ENCODE results near the gene SP9. TPM values are rescaled to one million over a fixed set of nuclear protein-coding genes. Genes with fewer than 3 reads are reported as not detected.

The SP9 gene
- total and polyA plus RNA-seq, 9 of the 15 experiments (the other 6 are each of a cell fraction or from before 2014, with no cell fraction given), result 0.04 to 0.23 (median 0.11) TPM; not detected in 3

DNA sequence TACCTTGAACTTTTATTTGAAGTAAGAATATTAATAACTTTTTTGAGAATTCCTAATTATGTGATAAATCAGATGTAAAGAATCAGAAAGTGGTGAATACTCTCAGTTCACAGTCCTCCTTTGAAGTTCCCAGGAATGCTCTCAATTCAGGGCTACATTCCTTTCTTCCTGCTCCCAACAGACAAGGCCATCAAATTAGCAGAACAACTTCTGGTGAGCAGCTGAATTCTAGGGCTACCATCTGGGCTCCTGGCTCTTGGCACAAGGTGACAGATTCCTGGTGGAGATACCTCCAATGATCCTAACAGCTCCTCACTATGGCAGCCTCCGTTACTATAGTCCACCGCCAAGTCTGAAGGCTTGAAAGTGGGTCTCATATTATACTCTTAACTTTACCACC lies 48.6 kb upstream of the SP9 start (continued):
- TF ChIP-seq ZBTB26 (CRISPR knock-in tag; IDR thresholded peaks at IDR 0.05) (no peak), RUNX1 (IDR thresholded peaks at IDR 0.05; ENCODE audit: low read depth) (no peak), ZNF232 (CRISPR knock-in tag; IDR thresholded peaks at IDR 0.05) (no peak), SMC3 (conservative IDR thresholded peaks at IDR 0.05; ENCODE audit: insufficient read depth, low read depth, low read length) (no peak)

- Histone ChIP-seq H2AFZ (ENCODE audit: low read depth, low read length) (no peak overlapping the region), H3K27me3 (ENCODE audit: control insufficient read depth in 2 of 2, insufficient read depth in 2 of 2, low read length in 2 of 2) (peaks cover 4 to 10% of the 10 kb centered on the region in 2 experiments; a peak in 3 of 5 replicates), H3K9me1 (ENCODE audit: control insufficient read depth, insufficient read depth, low read length) (no peaks in the 10 kb centered on the region), H3K27ac (ENCODE audit: extremely low read depth, low read depth, low read length) (no peak overlapping the region), H3K4me1 (replicated peaks in 1 of 2; ENCODE audit: control insufficient read depth in 2 of 2, insufficient read depth in 2 of 2, low read length in 2 of 2) (no peaks in the 10 kb centered on the region), H3K9me3 (replicated peaks; ENCODE audit: control insufficient read depth, insufficient read depth, low read depth, low read length) (no peaks in the 10 kb centered on the region), H3K4me3 (no peak overlapping the region), H3K79me2 (ENCODE audit: control insufficient read depth, insufficient read depth, low read length) (no peaks in the 10 kb centered on the region), H3K4me2 (ENCODE audit: insufficient read depth, low read length) (no peak overlapping the region), H4K20me1 (replicated peaks; ENCODE audit: control insufficient read depth, insufficient read depth, low read length) (no peaks in the 10 kb centered on the region), H3K9ac (ENCODE audit: insufficient read depth in 1 of 2, low read depth in 2 of 2, low read length in 2 of 2) (no peak overlapping the region), H3K36me3 (ENCODE audit: control insufficient read depth, insufficient read depth, low read length) (no peaks in the 10 kb centered on the region)
- BruUV-seq (replicated peaks), result no TSS peak
- CTCF ChIA-PET (ENCODE audit: low intra/inter-chr PET ratio), result no interaction called here
- DNase-seq (ENCODE audit: extremely low read depth in 1 of 4, low spot score in 3 of 4) (no peak), FAIRE-seq (no peak), ATAC-seq (no peak)
- 12% methylated on average over 1 of the region's 1 CpG for WGBS (ENCODE audit: insufficient coverage, low coverage, missing lambda C conversion rate)
- in situ Hi-C loops (cut with MboI) (no loop called here), intact Hi-C loops (cut with micrococcal nuclease) (no loop called here)
- TF ChIP-seq ZEB2 (IDR thresholded peaks at IDR 0.05) (no peak), NFIC (IDR thresholded peaks at IDR 0.05) (peak; percentile 50), CBX3 (IDR thresholded peaks at IDR 0.05; ENCODE audit: borderline replicate concordance in 1 of 2, low read length in 2 of 2) (0 out of 3 replicates have a peak, but pooled peaks of 1 of the 2 experiments have one; percentile 31), NFRKB (IDR thresholded peaks at IDR 0.05; ENCODE audit: low read depth) (no peak), CREM (IDR thresholded peaks at IDR 0.05; ENCODE audit: low read depth) (no peak), RBM25 (IDR thresholded peaks at IDR 0.05; ENCODE audit: low read depth, low read length, severe bottlenecking) (peak; percentile 62)
- POLR2A ChIA-PET, result interaction anchor here (0.7 kb wide), 2 partner anchors 21 to 100 kb away, joined by 3 to 4 read pairs; no protein-coding TSS in a partner anchor
Observed at GRCh38 chr2:174292908-174293307, 41.8 kb upstream of the SP9 start.
